GM19239 (cell line): ENCODE measurements around the gene MYZAP.
A peak's percentile ranks its signal among the peaks of the same experiment; 100 is the strongest.

ENCODE experiments used
- DNase-seq: peaks from one replicate; pipeline ENCODE4 v3.0.0; 2011; ENCODE audit warnings: low spot score; ENCODE audit not compliant: insufficient read length
- FAIRE-seq: peaks from 2 replicates; lab custom pipeline; 2011; peaks lifted over from hg19 to GRCh38; lab: Jason Lieb, UNC

The MYZAP gene

DNA sequence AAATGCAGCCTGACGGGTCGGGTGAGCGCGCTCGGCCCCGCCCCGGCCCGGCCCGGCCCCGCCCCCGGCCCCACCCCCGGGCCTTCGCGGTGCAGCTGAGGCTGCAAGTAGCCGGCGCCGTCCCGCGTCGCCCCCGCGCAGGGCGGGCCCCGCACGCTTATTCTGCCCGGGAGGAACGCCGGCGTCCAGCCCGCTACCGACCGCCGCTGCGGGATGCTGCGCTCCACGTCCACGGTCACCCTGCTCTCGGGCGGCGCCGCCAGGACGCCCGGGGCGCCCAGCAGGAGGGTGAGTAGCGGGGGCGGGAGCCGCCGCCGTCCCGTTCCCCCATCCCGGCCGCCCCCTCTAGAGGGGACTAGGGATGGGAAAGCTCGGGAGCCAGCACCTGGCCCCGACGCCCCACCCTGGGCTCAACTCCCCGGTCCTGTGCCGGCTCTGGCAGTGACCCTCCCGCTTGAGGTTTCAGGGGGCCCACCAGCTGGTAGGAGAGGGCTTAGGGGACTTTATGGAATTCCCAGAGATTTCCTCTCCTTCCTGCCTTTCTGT, at the start of gene MYZAP:
MYZAP (plus strand) TSS at position 83 of the 546 bp plus-strand sequence; CDS start at position 214, 131 bp downstream.
- FAIRE-seq (no peak), DNase-seq (peak; percentile 40)

GRCh38 chr15:57542505-57542817, 49.2 kb upstream of the MYZAP start:
- no peak for DNase-seq
- no peak for FAIRE-seq

DNA sequence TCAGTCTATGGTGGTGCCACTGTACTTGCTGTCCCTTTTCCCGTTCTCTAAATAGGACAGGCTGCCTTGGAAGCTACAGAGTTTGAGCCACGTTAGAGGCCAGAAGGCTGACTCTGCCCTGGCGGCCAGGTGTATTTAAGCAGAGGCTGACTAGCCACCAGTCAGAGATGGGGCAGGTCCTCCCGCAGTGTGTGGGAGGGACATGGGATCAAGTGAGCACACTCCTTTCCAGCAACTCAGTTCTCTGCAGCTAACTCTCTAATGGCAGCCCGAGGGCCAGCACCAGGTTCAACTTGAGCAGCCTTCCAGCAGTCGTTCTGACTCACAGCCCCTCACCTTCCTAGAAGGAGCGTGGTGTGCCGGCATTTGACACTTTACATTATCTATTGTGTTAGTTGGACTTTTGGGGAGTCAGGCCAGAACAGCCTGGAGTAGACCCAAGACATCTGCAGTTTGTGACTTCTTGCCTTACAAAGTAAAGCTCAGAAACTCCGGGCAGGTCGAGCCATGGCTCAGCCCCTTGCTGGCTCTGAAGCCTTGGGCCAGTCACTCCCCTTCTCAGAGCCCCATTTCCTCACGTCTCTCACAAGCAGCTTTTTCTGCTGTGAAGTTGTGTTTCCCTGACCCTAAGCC, 46.7 kb upstream of the MYZAP start:
- FAIRE-seq (no peak), DNase-seq (no peak)

DNA sequence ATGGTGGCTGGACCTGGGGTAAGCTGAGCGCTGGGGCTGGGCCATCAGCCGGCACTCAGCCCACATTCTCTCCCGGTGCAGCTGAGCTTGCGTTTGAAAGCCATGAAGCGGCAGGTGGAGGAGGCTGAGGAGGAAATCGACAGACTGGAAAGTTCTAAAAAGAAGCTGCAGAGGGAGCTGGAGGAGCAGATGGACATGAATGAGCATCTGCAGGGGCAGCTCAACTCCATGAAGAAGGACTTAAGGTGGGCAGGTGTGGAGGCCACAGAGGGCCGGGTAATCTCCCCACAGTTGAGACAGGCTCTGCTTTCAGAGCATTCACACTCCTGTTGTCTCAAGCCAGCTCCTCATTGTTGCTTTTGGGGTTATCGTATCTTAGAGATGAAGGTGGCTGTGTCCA, 45.7 kb upstream of the MYZAP start:
- DNase-seq (no peak), FAIRE-seq (no peak)

- DNase-seq = no peak
- FAIRE-seq = no peak
Measured at GRCh38 chr15:57547243-57547755, 44.4 kb upstream of the MYZAP start.

GRCh38 chr15:57548351-57548750, 43.4 kb upstream of the MYZAP start:
- FAIRE-seq = no peak

GRCh38 chr15:57548835-57549234, 42.9 kb upstream of the MYZAP start:
- FAIRE-seq = no peak

More at GRCh38 chr15:57548351-57548750, 43.4 kb upstream of the MYZAP start:
- no peak for DNase-seq

GRCh38 chr15:57549935-57550334, 41.8 kb upstream of the MYZAP start:
- DNase-seq = no peak
- FAIRE-seq = no peak

More at GRCh38 chr15:57548835-57549234, 42.9 kb upstream of the MYZAP start:
- DNase-seq = no peak

DNA sequence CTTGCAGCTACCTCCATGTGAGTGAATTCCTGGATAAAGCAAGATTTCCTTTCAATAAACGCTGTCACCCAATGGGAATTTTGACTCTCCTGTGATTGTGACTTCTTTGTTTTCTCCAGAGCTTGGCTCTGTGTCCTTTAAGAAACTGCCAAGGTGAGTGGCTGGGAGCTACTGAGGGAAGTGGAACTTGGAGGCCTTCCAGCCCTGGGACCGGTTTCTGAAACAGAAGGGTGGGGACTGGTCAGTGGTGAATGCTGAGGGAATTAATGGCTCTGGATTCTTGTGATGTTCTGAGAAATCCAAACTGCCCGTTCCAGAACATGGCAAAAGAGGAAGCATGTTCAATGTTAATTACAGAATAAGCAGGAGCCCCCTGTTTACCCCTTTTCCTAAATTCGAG, 41.1 kb upstream of the MYZAP start:
- FAIRE-seq (no peak), DNase-seq (no peak)

- no peak for FAIRE-seq
- DNase-seq = no peak
Measured at GRCh38 chr15:57551715-57552677, 39.7 kb upstream of the MYZAP start.

DNA sequence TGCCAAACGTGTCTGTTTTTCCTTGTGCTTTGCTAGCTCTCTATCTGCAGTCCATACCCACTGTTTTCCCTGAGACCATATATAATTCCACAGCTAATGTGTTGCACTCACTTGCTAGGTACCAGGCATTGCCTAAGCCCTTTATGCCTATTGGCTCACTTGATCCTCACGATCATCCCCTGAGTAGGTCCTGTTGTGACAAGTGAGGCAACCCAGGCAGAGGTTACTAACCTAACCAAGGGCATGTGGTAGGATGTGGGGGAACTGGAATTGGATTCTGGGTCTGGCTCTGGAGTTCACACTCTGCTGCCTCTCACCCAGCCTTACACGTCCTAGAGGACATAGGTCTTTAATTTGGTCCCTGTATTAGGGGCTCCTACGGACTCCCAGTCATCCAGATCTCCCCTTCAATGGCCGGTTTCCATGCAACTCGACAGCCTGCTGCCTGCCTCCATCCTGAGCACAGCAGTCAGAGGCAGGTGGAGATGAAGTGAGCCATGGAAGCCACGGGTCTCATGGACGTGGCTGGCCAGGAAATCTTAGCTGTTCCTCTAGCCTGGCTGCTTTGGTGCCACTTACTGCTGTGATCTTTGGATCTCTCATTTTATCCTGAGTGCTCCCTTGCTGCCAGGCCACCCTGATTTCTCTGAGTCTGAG, 38.9 kb upstream of the MYZAP start:
- DNase-seq = no peak
- FAIRE-seq = no peak

- no peak for DNase-seq
- no peak for FAIRE-seq
Measured at GRCh38 chr15:57553526-57553925, 38.2 kb upstream of the MYZAP start.

GRCh38 chr15:57554063-57554811, 37.5 kb upstream of the MYZAP start:
- no peak for FAIRE-seq

DNA sequence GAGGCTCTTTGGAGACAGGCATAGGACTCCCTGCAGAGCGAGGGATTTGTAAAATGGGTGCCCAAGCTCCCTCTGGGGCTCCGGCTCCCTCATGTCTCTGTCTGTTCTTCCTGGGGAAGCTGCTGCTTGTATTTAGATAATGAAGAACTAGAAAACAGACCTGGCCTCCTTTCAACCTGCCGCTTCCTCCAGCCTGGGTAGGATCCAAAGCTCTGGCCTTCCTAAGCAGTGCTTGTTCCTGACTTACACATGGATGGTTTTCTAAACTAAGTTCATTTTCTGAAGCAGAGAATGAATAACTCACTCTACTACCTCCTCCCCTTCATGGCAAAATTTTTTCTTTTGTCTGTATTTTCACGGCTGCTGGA, 36.9 kb upstream of the MYZAP start:
- FAIRE-seq (no peak), DNase-seq (no peak)

More at GRCh38 chr15:57554063-57554811, 37.5 kb upstream of the MYZAP start:
- DNase-seq = no peak

DNA sequence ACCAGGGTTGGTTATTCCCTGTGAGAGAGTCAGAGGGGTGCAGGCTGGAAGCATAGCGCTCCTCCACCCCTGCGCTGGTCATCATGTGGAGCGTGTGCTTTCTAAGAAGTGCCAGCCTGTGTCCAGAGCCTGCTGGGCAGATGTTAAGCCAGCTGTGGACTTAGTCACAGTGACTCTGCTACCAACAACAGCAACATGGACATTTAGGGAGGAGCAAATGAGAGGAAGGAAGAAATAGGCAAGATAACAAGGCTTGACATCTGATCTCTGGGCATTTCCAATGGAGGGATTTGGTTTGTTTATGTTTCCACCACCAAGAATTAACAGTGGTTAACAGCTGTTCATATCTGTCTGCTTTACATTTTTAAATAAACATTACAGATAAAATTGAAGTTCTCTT, 36.4 kb upstream of the MYZAP start:
- no peak for FAIRE-seq
- DNase-seq = no peak

DNA sequence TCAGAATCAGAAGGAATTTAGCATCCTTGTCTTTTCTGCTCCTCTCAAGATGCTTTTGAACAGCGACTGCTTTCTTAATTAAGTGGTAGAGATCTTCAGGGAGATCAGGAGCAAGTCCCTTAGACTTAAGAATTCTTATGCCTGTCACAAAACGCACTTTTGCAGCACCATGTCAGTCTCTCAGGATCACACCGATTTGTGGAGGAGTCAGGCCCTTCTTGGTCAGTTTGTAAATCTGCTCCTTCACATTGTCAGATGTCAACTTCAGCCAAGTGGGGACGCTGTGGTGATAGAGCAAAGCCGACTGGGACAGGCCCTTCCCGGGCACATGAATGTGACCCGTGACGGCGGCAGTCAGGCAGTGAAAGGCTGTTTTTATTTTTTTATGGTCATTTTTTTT, 35.7 kb upstream of the MYZAP start:
- FAIRE-seq (no peak), DNase-seq (no peak)

GRCh38 chr15:57557267-57557666, 34.4 kb upstream of the MYZAP start:
- DNase-seq (no peak), FAIRE-seq (no peak)

DNA sequence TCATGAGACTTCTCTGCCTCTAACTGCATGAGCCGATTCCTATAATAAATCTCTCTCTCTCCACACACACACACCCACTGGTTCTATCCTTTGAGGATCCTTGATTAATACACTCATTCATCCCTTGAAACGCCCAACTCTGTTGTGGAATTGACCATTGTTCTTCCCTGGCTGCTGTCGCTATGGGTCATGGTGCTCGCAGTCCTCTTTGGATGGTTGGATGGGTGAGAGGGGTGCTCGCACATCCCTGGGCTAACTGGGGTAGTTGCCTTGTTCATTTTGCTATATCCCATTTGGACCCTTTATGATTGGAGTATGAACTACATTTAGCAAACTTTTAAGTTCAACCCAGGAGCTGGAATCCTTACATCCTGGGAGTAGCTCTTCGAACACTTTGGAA, 33.9 kb upstream of the MYZAP start:
- FAIRE-seq = no peak
- no peak for DNase-seq

DNA sequence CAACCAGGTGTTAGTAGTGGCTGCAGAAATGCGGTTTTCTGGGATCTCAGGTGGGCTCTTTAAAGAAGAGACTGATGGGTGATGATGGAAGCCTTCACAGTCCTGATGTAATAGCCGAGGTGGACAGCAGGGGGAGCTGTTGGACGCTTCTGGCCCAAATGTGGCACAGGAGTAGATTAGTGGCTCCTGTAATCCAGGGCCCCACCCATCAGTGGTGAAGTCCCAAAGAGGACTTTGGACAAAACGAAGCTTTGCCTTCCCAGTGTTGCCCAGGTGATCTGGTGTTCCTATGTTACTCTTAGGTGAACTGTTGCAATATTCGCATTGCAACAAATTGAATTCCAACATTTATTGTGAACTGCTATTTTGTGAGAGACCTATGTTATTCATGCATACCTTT, 31.8 kb upstream of the MYZAP start:
- peak; percentile 86 for FAIRE-seq
- peak; percentile 36 for DNase-seq
